Fibroblast of the aortic adventitia (primary cell): ENCODE results near the gene KLHL6. TPM values are rescaled to one million over a fixed set of nuclear protein-coding genes. Genes with fewer than 3 reads are reported as not detected.

Experiments used
- DNase-seq: peaks from one replicate; pipeline ENCODE4 v3.0.0-alpha.2; 2010; ENCODE audit warnings: low read depth
- H3K4me3 ChIP-seq: 2 replicates; pipeline ENCODE4 v1.5.1; 2011; ENCODE audit warnings: low read depth, mild to moderate bottlenecking, control low read depth, low read length, moderate library complexity
- CTCF ChIP-seq: IDR thresholded peaks from 2 replicates; pipeline ENCODE4 v1.5.1; 2011; ENCODE audit warnings: mild to moderate bottlenecking, low read length, control low read depth, inconsistent platforms; ENCODE audit not compliant: insufficient read depth
- total RNA-seq: library from RNA; depleted of rRNA; stranded (reverse); fragments of >200 nt; gene quantifications from 2 replicates; pipeline ENCODE4 v1.2.3, GENCODE V29; 2012; ENCODE audit warnings: low replicate concordance

KLHL6 gene
- total RNA-seq, 1 donor: not detected

GRCh38 chr3:183587336-183587735, 31.8 kb upstream of the KLHL6 start:
- no peak for TF ChIP-seq CTCF
- H3K4me3 ChIP-seq: no peak overlapping the region
- no peak for DNase-seq

DNA sequence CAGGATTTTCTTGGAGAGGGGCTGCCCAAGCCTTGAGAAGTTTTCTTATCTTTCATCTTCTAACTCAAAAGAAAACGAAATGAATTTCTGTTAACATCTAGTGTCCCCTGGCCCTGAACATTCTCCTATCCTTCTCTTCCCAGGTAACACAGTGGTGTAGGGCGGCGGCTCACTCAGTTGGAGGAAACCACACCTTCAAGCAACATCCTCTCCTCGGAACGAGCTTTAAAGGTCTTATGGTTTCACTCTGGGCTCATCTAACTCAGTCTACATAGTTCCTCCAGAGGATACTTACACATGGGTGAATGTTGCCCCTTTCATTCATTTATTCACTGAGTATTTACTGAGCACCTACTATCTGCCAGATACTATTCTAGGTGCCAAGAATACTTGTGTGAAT, 31.0 kb upstream of the KLHL6 start:
- TF ChIP-seq CTCF: no peak
- DNase-seq: no peak
- no peak overlapping the region for H3K4me3 ChIP-seq

DNA sequence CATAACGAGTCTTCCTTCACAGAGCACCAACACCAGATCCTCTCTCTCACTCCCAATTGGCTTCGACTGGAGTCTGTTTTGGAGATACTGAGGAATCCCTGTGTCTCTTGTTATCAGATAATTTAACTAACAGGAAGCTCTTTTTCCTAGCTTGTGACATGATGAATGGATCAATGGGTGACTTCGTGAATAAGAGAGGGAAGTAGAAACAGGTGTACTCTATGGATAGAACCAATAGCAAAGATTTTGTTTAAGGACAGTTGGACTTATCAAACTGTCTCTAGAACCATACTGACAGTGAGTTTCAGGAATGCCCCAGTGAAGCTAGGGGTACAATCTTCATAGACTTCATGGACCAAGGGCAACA, 29.4 kb upstream of the KLHL6 start:
- no peak for TF ChIP-seq CTCF
- no peak overlapping the region for H3K4me3 ChIP-seq
- no peak for DNase-seq

GRCh38 chr3:183584246-183584913, 28.9 kb upstream of the KLHL6 start:
- no peak for TF ChIP-seq CTCF
- DNase-seq: peak; percentile 67
- H3K4me3 ChIP-seq: no peak overlapping the region

DNA sequence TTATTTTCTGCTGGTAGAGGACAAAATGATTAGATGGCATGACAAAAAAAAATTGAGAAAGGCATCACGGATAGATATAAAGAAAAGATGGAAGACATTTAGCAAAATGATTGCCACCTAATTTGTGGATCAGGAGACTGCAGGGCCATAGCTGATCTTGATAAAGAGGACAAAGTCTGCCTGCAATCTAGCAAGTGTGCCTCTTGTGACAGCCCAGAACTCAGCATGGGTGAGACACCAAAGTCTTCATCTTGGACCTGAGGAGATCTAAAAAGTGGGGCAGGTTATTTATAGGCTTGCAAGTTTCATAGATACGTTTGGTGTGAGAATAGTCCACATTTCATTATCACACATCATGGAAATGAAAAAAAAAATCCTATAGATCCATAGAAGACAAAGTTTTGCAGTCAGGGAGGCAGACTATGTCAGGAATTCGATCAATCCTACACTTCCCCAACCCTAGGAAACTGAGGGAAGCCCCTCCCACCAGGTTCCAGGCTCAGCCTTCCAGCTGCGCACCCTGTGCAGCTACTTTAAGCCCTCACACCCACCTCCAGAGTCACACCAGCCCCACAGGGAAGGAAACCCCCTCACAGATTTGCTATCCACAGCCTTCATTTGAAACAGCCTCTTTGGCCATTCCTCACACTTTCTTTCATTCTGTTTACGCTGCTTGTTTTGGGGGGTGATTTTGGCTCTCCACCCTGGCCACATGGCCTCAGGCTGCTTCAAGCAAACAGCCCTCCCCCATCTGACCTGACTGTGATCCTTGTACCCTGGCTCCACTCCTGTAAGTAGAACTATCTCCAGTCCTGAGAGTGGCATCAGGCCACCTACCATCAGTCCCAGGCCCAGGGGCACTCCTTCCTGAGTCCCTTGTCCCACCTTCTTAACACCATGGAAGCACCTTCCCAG, 28.1 kb upstream of the KLHL6 start:
- DNase-seq: no peak
- no peak for TF ChIP-seq CTCF
- no peak overlapping the region for H3K4me3 ChIP-seq

- no peak overlapping the region for H3K4me3 ChIP-seq
- TF ChIP-seq CTCF: no peak
- DNase-seq: no peak
Measured at GRCh38 chr3:183582161-183582560, 26.7 kb upstream of the KLHL6 start.
